COR-L47 (cell line): ENCODE data around the gene AGBL1.

Experiments
- DNase-seq: peaks from one replicate; lab custom pipeline; 2025; lab: John Stamatoyannopoulos, UW

Gene AGBL1

DNA sequence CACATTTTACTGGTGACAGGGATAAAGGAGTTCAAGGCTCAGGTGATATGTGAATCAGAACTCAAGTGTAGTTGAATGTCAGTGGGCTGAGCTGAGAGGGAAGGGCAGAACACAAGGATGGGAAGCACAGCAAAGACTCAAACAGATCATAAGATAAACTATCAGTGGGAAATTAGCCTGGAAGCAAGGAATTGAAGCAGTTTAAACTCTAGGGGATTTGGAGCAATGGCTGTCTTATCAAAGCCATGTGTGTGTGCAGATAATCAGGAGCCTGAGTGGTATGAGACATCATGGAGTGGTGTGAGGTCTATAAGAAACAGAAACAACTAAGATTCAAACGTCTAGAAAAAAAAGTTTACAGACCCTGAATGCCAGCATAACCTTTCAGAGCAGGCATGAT is 634.6 kb downstream of the AGBL1 start:
- DNase-seq, result no peak

DNA sequence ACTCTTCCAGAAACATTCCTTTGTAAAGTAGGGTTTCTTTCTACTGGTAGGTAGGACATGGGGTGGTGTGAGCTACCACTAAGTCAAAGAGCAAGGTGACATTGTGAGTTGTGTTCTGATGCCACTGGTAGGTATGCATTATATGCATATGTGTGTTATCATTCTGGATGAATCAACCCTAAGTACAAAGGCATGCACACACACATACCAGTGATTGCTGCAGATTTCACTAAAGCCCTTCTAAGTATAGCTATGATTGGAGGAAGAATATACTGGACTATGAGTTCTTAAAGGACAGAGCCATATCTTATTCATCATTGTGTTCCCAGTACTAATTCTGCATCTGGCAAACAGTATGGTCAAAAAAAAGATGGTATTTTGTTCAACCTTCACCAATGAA is 646.0 kb downstream of the AGBL1 start:
- DNase-seq, result no peak

DNA sequence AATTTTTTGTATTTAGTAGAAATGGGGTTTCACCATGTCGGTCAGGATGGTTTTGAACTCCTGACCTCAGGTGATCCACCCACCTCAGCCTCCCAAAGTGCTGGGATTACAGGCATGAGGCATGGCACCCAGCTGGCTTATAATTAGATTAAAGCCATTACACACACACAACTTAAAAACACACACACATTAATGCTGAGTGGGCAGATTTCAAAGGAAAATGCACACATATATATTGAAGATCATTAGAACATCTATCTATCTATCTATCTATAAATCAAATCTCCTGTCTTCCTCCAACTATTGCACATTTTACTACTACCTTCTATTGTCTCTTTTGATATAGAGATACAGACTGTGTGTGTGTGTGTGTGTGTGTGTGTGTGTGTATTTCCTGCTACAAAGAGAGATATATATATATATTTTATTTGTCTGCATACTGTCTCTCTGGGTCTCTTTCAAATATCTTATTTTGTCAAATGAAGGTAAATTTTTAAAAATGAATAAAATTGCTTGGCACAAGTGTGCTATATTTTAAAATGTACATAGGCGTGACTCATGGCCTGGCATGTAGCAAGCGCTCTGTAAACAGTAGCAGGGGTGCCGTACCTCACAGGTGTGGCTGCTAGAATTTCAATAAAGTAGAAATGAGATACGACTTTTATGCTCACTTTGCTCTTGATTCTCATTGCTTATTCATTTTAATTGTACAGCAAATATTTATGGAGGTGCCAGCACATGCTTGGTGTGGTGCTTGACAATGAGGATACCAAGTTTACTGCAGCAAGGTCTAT is 655.8 kb downstream of the AGBL1 start:
- no peak for DNase-seq

DNA sequence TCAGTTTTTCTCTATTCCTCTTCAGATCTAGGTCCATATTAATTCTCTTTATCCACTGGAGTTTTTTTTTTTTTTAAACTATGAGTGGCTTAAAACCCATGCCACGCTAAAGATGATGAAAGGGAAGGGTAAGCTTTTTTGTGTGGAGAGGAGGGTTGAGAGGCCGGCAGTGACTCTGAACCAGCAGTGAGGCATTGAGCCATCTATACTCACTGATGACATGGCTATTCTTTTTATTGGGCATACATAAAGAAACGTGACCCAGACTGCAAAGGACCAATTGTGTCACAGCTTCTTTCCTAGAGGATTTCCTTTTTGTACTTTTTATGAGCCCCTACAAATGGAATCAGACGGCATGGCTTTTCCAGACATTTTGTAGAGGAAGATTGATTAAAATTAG is 662.2 kb downstream of the AGBL1 start:
- no peak for DNase-seq

DNA sequence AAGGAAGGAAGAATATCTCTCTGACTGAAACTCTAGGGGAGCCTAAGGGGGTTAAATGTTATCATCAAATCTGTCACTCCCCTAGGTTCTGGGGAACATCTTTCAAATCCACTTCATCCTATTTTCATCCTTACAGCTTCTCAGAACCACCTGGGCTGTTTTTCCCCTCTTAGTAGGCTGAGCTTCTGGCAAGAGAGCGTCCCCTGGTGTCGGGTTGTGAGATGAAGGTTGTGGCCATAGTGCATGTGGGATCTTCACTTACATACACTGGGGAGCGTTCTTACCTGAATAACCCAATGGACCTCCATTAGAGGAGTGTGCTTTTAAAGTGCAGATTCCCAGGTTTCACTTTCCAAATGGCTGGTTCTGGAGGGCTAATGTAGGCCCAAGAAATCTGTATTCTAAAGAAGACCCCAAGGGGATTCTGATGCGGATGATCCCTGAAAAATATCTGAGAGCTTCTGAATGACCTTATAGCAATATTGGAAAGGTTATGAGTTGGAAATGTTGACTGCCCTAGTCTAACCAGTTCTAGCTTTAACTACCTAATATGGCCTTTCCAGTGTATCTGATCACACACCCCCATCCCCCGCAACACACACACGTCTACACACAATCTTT is 663.7 kb downstream of the AGBL1 start:
- peak; percentile 28 for DNase-seq

DNA sequence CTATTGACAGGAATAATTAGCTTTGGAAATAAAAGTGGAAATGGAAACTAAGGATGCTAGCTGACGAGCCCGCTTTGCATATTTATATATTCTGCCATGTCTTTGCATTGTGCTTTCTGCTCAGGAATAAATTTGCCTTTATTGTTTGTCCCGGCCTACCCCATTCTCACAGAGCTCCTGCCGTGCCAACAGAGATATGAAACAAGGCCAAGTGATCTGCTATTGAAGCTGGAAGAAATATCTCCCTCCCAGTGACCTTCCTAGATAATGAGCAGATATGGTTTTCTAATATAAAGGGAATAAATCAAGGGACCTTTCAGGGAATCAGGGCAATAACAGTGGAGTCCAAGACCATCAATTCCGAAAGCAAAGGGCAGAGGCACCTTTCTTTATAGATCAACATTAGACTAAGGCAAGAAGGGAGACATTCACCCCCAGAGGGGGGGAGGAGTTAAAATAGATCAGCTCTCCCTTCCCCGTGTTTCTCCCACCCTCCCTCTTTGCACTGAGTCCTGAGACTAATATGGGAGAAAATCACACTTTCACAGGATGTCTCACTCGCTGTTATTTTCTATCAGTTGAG is 664.6 kb downstream of the AGBL1 start:
- no peak for DNase-seq

DNA sequence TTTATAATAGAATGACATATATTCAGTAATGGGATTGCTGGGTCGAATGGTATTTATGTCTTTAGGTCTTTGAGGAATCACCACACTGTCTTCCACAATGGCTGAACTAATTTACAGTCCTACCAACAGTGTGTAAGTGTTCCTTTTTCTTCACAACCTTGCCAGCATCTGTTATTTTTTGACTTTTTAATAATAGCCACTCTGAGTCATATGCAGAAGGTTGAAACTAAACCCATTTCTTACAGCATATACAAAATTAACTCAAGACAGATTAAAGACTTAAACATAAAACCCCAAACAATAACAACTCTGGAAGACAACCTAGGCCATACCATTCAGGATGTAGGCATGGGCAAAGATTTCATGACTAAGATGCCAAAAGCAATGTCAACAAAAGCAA is 671.4 kb downstream of the AGBL1 start:
- DNase-seq, result no peak

DNA sequence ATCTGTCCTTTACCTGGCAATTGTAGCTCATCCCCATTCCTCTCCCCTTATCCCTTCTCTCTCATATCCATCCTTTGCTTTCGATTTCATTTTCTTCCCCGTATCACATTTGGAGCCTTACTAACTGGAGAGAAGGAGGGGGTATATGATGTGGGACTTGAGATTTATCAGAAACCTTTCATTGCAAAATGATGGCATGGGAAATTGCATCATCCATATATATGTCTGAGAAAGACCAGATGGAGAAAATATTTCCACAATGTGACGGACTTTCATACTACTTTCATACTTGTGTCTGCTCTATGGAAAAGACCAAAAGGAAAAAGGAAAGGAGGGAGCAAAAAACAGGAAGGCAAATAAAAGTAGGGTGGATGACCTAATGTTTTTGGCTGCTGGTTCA is 675.2 kb downstream of the AGBL1 start:
- DNase-seq, result no peak

DNA sequence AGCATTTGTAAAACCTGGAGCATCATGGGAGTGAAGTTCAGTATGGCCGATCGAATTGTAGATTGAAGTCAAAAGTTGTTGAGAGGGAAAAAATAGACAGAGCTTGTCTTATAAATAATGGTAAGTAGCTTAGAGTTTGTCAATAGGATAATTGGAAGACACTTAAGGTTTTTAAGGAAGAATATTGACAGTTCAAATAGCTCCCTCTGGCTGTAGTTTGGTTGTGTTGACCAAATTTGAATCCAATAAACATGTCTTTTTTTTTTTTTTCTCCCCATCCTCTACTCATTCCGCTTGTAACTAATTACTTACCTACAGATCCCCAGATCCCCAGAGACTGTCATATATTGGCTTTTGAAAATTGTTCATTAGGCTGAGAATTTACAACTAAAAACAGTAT is 677.0 kb downstream of the AGBL1 start:
- DNase-seq, result no peak

DNA sequence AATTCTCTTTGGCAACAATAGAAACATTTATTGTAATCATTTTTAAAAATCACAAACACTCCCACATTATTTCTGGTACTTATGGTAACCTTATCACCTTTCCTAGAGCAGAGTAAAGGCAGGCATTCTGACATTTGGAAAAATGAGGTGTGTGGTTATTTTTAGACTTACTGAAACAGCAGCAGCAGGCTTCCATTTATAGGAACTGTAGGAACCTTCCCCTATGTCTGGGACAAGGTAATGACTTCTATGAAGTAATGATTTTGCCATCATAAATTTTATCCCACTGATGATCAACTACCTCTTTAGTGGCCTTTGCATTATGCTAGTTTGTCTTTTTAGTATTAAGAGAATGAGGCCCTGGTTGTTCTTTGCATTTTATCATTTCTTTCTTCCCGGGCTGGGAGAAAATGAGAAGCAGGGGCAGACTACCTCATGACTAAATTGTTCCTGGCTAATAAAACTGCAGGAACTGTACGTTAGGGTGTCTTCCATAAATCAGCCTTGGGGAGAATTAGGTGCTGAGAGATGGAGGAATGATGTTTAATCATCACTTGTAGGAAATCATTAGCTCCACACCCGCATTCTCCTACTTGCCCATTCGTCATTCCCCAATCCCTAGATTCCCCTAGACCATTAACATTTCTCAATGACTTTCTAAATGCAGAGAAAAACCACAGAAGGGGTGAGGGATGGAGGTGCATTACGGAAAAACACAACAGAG is 680.3 kb downstream of the AGBL1 start:
- no peak for DNase-seq

DNA sequence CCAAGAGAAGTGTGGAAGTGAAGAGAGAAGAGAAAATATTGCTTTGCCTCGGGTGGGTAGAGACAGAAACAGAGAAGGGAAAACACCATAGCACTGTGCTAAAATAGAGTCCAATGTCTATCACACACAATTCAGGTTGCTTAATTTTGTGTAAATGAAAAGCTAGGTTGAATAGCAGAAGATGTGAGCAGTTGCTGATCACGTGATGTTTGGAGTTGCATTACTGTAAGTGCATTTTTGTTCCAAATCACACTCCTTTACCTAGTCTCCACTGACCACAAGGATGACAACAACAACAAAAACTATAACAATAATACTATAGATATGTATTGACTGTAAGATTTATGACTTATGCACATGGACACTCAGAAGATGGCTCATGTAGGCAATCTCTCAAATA is 683.2 kb downstream of the AGBL1 start:
- no peak for DNase-seq

DNA sequence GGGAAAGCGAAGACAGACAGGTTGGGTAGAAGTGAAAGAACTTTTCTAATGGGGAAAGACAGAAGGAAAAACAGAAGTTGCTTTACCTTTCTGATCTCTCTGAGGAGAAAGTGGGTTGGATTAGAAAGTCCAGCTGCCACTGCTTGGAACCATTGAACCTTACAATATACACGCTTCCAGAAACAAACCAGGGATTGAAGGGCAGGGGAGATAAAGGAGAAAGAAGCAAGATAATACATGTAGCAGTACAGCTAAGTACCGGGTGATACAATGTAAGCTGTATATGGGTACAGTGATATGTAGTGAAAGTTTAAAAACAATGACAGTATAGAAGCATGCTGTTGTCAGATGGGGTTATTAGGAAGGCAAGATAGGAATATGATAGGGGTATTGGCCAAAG is 684.4 kb downstream of the AGBL1 start:
- DNase-seq, result no peak

DNA sequence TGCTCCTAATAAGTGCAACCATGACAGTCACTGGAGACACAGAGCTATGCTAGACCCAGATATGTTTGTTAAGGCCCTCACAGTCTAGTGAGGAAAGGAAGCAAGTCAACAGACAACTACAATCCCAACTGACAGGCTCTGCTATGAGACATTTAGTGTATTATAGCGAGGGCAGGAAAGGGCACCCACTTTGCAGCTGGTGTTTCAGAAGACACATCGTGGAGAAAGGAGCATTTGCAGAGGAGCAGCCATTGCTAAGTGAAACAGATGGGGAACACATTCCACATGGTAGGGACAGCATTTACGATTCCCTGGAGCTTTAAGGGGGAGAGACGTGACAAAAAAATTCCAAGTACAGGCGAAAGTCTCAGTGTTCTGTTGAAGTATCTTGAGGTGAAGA is 685.6 kb downstream of the AGBL1 start:
- DNase-seq, result no peak

DNA sequence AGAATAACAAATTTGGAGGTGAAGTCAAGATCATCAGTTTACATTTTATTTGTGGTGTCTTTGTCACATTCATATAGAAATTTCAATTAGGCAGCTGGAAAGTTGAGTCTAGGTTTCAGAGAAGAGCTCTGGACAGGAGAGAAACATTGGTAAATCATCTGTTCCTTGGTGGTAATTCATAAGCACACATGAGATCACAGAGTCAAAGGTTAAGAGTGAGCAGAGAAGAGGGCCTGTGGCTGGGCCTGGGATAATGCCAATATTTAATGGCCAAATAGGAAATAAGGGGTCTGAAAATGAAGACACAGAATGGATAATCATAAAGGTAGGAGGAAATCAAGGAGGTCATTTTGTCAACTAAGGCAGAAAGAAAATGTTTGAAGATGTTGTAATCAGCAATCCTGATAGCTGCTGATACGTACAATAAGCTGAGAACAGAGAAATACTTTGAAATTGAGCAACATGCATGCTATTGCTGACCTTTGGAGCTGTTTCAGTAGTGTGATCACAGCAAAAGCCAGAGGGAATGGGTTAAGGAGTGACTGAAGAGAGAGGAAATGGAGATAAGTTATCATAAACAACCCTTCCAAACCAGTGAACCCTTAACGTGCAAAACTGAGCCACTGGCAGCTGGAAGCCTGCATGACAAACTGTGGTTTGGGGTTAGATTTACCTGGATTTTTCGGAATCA is 692.8 kb downstream of the AGBL1 start:
- no peak for DNase-seq

DNA sequence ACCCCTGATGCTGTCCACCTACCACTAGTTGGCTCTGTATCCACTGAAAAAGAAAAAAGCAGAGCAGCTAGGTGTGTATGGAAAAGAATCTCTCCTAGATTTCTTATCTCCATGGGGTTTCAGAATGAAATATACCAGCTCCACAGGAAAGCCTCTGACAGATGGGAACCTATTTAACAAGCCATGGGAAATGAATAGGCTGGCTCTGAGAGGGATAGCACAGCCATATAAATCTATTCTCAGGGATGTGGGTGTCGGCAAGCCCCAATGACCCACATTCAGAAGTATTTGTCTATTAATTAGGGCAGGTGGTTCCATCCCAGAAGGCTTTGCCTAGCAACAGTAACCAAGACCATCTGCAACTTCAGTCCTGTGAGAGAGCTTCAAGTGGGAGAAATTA is 694.1 kb downstream of the AGBL1 start:
- DNase-seq, result no peak

DNA sequence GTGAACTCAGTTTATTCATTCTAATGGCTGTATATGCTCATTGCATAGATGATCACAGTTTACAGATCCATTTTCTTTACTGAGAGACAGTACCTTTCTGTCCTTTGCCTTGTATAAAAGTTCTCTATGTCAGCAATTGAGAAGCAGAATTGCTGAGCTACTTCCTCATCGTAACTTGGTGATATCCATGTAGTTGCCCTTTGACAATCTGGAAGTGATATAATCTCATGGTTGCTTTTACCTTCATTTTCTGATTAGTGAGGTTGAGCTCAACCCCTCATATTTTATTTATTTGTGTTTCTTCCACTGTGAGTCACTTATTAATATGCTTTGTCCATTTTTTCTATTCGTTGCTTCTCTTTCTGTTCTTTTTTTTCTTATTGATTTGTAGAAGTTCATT is 696.5 kb downstream of the AGBL1 start:
- no peak for DNase-seq

DNA sequence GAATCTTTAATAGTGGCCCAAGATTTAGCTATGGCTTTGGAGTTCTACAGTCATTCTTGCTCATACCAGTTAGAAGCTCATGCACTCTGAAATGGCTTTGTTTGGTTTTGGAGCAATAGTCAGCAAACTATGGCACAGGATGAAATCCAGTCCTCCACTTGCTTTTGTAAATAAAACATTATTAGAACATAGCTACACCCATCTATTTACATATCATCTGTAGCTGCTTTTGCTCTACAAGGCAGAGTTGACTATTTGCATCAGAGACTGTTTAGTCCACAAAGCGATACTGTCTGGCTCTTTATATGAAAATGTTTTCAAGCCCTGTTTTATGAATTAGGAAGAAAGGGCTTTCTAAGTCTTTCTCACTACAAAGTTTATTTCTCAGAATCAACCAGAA is 716.9 kb downstream of the AGBL1 start:
- no peak for DNase-seq

DNA sequence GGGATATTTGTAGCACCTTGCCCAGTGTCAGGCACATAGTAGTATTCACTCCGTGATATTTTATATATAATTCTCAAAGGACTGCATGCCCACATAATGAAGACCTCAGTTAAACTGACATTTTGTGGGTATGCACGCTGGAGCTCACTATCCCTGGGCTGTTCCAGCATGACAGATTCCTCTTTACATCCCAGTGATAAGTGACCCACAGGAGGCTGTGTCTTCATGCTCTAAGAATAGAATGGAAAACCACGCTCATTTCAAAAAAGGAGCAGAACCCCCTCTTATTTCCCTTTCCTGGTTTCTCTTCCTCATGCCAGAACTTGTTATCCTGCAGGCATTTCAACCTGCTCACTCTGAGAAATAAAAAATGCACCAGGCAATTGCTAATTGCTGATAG is 717.5 kb downstream of the AGBL1 start:
- DNase-seq, result no peak

DNA sequence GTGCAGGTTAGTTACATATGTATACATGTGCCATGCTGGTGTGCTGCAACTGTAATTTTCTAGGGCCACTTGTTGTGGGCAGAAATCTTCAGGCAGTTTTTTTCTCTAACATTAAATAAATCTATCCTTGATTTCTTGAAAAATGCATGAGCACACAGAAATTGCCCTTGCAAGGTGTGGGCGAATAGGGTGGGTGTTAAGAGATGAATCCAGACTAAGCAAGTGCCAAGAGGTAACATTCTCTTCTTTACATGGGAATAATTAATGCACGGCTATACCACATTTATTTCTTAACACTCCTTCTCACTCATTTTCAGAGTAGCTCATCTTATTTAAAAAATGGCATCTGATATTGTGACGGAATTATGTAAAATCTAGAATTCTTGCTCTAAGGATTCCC is 719.6 kb downstream of the AGBL1 start:
- no peak for DNase-seq

DNA sequence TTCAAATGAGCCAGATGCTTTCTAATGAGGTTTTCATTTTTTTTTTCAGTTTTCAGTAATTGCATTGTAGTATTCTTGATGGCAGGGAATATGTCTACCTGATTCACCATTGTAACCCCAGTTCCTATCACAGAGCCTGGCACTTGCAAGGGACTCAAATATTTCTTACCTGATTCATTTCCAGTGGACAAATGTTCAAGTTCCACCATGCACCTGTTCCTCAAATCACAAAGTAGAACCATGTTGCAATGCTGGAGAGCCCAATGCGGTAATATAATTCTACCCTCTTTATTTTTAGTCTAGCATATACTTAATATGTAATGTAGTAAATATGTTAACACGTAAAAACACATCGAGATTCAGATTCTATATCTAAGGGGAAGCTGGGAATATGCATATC is 722.6 kb downstream of the AGBL1 start:
- DNase-seq, result no peak

DNA sequence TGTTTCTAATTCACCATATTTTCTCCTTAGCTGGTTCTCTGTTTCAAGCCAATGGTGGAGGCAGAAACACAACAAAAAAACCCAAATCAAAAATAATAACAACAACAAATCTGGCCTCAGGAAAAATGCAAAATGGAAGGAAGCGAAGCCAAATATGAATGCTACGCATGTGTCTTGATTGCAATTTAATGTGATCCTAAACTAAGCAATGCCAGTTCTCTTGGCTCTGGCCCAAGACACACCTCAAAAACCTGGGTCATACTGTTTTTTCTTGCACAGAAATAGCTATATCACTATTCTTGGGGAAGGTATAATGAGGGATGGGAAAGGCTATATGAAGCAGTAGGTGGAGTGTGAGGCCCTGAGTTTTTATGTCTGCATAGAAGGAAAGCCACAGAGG is 724.7 kb downstream of the AGBL1 start:
- no peak for DNase-seq

DNA sequence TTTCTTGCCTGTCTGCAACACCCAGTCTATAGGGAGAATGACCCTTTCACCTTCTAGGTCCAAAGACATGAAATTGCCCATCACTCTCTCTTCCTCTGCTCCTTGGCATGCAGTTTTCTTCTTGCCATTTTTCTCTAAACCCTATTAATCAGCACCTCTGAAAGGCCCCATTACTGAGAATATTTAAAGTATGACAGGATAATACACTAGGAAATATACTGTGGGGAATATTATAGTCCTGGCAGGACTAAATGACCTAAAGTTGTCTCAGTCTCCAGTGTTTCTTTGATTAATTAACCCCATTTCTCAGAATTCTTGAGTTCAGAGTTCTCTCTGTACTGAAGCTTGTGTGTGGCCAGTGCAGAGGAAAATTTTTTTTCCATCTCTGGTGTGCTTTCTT is 730.7 kb downstream of the AGBL1 start:
- no peak for DNase-seq
